SK-N-MC (cell line): ENCODE measurements around the gene H1-8.

Experiments
- FOXP2 ChIP-seq: optimal IDR thresholded peaks from 2 replicates; pipeline ENCODE3; 2011; ENCODE audit warnings: mild to moderate bottlenecking, moderate library complexity; ENCODE audit not compliant: insufficient read depth; ENCODE audit errors: extremely low read length, control extremely low read depth
- POLR2AphosphoS5 ChIP-seq: IDR thresholded peaks from 2 replicates; pipeline ENCODE4 v1.6.1; 2012; ENCODE audit warnings: mild to moderate bottlenecking, low read depth, low read length, borderline replicate concordance

DNA sequence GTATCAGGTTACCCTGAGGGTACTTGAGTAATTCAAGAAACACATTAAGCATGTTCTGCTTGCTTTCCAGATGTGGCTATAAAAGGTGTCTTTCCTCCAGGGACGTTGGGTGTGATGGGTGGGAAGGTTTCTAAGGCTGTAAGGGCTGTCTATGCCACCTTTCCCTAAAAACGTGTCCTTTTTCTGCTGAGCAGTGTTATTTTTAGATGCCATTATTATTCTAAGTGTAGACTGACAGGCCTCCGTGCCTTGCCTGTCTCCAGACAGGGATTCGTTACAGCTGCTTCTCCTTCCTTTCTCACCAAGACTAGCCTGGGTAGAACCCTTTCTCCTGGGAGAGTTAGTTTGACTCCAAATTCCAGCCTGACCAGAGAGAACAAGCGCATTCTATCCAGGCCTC is 41.3 kb upstream of the H1-8 start:
- TF ChIP-seq FOXP2 (no peak), POLR2AphosphoS5 (no peak)
